ENCODE results near the gene KLHDC10. TPM values are rescaled to one million over a fixed set of nuclear protein-coding genes. Genes with fewer than 3 reads are reported as not detected.

Gene KLHDC10
- total RNA-seq, 1 donor from 2014 or later = 26.6 TPM

GRCh38 chr7:130114776-130115175, 44.4 kb downstream of the KLHDC10 start:
- no peak for TF ChIP-seq EZH2phosphoT487 (IDR thresholded peaks at IDR 0.05)
- no peak for TF ChIP-seq EZH2 (IDR thresholded peaks at IDR 0.05)
- no peak for TF ChIP-seq CTCF (IDR thresholded peaks at IDR 0.05)
- Mint-ChIP-seq H3K27ac (no peak overlapping the region), H3K36me3 (peaks cover 14% of the 10 kb centered on the region), H3K9me3 (peaks cover 2% of the 10 kb centered on the region), H3K4me1 (no peaks in the 10 kb centered on the region), H3K4me3 (no peak overlapping the region), H3K27me3 (ENCODE audit: insufficient read depth, low read depth) (peaks cover under 1% of the 10 kb centered on the region)
- DNase-seq (ENCODE audit: low spot score) = no peak
- no peak overlapping the region for H3K27ac ChIP-seq
- no peaks in the 10 kb centered on the region for H3K36me3 ChIP-seq
- H3K27me3 ChIP-seq = no peaks in the 10 kb centered on the region
- H3K4me3 ChIP-seq = no peak overlapping the region
- H4K20me1 ChIP-seq (ENCODE audit: low read depth) = no peaks in the 10 kb centered on the region
- H3K4me1 ChIP-seq = no peaks in the 10 kb centered on the region
- no peak overlapping the region for H3K9ac ChIP-seq
- H2AFZ ChIP-seq (replicated peaks) = no peak overlapping the region
- H3K79me2 ChIP-seq (ENCODE audit: low read depth) = no peaks in the 10 kb centered on the region
- no peaks in the 10 kb centered on the region for H3F3A ChIP-seq (ENCODE audit: low read depth)
- H3K9me3 ChIP-seq (ENCODE audit: low read depth) = no peaks in the 10 kb centered on the region
- H3K4me2 ChIP-seq = no peak overlapping the region

- Histone ChIP-seq H3K4me2 (no peak overlapping the region), H3K27me3 (no peaks in the 10 kb centered on the region), H3K9me3 (ENCODE audit: low read depth) (no peaks in the 10 kb centered on the region), H3F3A (ENCODE audit: low read depth) (no peaks in the 10 kb centered on the region), H4K20me1 (ENCODE audit: low read depth) (no peaks in the 10 kb centered on the region), H2AFZ (replicated peaks) (no peak overlapping the region), H3K9ac (no peak overlapping the region), H3K4me3 (no peak overlapping the region), H3K27ac (no peak overlapping the region), H3K79me2 (ENCODE audit: low read depth) (no peaks in the 10 kb centered on the region), H3K36me3 (no peaks in the 10 kb centered on the region), H3K4me1 (peaks cover 4% of the 10 kb centered on the region)
- no peak overlapping the region for H3K4me3 Mint-ChIP-seq
- H3K9me3 Mint-ChIP-seq = no peaks in the 10 kb centered on the region
- peaks cover 21% of the 10 kb centered on the region for H3K36me3 Mint-ChIP-seq
- H3K27me3 Mint-ChIP-seq (ENCODE audit: insufficient read depth, low read depth) = no peaks in the 10 kb centered on the region
- no peak for TF ChIP-seq CTCF (IDR thresholded peaks at IDR 0.05)
- TF ChIP-seq EZH2phosphoT487 (IDR thresholded peaks at IDR 0.05) = no peak
- no peak for TF ChIP-seq EZH2 (IDR thresholded peaks at IDR 0.05)
- no peaks in the 10 kb centered on the region for H3K4me1 Mint-ChIP-seq
- no peak for DNase-seq (ENCODE audit: low spot score)
- no peak overlapping the region for H3K27ac Mint-ChIP-seq
Observed at GRCh38 chr7:130118294-130118693, 48.0 kb downstream of the KLHDC10 start.

- Mint-ChIP-seq H3K9me3 (no peaks in the 10 kb centered on the region), H3K27me3 (ENCODE audit: insufficient read depth, low read depth) (no peaks in the 10 kb centered on the region), H3K4me3 (no peak overlapping the region), H3K36me3 (peaks cover 25% of the 10 kb centered on the region), H3K4me1 (no peaks in the 10 kb centered on the region), H3K27ac (no peak overlapping the region)
- H3K27ac ChIP-seq = no peak overlapping the region
- peaks cover 4% of the 10 kb centered on the region for H3K4me1 ChIP-seq
- no peaks in the 10 kb centered on the region for H3K9me3 ChIP-seq (ENCODE audit: low read depth)
- peaks cover 4% of the 10 kb centered on the region for H3K36me3 ChIP-seq
- H3K79me2 ChIP-seq (ENCODE audit: low read depth) = no peaks in the 10 kb centered on the region
- no peaks in the 10 kb centered on the region for H3K27me3 ChIP-seq
- no peak for DNase-seq (ENCODE audit: low spot score)
- H2AFZ ChIP-seq (replicated peaks) = no peak overlapping the region
- H3K4me3 ChIP-seq = no peak overlapping the region
- no peak overlapping the region for H3K9ac ChIP-seq
- H3K4me2 ChIP-seq = no peak overlapping the region
- H4K20me1 ChIP-seq (ENCODE audit: low read depth) = no peaks in the 10 kb centered on the region
- no peaks in the 10 kb centered on the region for H3F3A ChIP-seq (ENCODE audit: low read depth)
- no peak for TF ChIP-seq EZH2 (IDR thresholded peaks at IDR 0.05)
- TF ChIP-seq EZH2phosphoT487 (IDR thresholded peaks at IDR 0.05) = no peak
- no peak for TF ChIP-seq CTCF (IDR thresholded peaks at IDR 0.05)
Observed at GRCh38 chr7:130118801-130119200, 48.5 kb downstream of the KLHDC10 start.
